IPS-18c (cell line): ENCODE measurements around the gene NLRC5.
"Not testable (repeated sequence)": the region's sequence is repeated elsewhere in the genome, so short reads cannot be mapped to it uniquely, and the experiment has no call there.

Source experiments
- H3K4me3 ChIP-seq: 2 replicates; pipeline ENCODE4 v1.7.0; 2013; ENCODE audit warnings: low read depth, mild to moderate bottlenecking, low read length, moderate library complexity; ENCODE audit not compliant: insufficient read depth
- H3K9me3 ChIP-seq: one replicate; pipeline ENCODE4 v1.6.1; 2013; ENCODE audit warnings: mild to moderate bottlenecking, low read length, moderate library complexity; ENCODE audit not compliant: control insufficient read depth, insufficient read depth

NLRC5 gene

DNA sequence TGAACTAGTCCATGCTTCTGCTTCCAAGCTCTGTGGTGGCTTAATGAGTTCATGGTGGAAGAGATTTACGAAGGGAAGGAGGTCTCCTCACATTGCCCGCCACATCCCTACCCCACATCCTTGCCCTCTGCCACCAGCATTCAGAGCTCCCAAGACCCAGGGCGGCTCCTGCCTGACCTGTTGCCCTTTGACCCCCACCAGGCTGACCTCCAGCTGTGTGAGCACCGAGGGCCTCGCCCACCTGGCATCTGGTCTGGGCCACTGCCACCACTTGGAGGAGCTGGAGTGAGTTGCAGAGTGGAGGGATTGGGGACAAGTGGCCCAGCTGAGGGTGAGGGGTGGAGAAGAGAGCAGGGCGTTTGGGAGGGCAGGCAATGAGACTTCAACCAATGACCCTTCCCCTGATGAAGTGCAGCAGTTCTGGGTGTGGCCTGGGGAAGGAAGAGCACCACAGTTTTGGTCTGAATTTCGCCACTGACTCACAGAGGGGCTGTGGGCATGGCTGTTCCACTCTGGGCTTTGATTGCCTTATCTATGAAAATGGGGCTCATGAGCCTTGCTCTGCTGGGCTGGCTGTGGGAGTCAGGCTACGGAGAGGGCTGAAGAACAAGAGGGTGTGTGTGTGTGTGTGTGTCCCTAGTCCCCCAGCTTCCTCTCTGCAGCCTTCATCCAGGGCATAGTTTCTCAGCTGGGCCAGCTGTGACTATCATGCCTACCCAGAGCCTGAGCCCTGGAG is 80.4 kb downstream of the NLRC5 start:
- no peak overlapping the region for H3K4me3 ChIP-seq
- no peaks in the 10 kb centered on the region for H3K9me3 ChIP-seq

DNA sequence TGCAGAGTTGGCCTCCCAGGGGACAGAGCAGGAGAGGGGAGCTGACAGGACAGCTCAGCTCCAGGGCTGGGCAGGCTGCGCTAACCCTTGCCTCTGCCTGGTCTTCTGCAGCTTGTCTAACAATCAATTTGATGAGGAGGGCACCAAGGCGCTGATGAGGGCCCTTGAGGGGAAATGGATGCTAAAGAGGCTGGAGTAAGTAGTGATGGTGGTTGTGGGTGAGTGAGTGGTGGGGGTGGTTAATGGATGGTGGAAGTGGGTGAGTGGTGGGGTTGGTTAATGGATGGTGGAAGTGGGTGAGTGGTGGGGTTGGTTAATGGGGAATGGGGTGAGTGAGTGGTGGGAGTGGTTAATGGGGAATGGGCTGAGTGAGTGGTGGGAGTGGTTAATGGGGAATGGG is 81.1 kb downstream of the NLRC5 start:
- H3K4me3 ChIP-seq: no peak overlapping the region
- no peaks in the 10 kb centered on the region for H3K9me3 ChIP-seq

DNA sequence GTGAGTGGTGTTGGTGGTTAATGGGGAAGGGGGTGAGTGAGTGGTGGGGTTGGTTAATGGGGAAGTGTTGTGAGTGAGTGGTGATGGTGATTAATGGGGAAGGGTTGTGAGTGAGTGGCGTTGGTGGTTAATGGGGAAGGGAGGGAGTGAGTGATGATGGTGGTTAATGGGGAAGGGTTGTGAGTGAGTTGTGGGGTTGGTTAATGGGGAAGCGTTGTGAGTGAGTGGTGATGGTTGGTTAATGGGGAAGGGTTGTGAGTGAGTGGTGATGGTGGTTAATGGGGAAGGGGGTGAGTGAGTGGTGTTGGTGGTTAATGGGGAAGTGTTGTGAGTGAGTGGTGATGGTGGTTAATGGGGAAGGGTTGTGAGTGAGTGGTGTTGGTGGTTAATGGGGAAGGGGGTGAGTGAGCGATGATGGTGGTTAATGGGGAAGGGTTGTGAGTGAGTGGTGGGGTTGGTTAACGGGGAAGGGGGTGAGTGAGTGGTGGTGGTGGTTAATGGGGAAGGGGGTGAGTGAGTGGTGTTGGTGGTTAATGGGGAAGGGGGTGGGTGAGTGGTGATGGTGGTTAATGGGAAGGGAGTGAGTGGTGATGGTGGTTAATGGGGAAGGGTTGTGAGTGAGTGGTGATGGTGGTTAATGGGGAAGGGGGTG is 81.8 kb downstream of the NLRC5 start:
- H3K9me3 ChIP-seq: not testable (repeated sequence)

DNA sequence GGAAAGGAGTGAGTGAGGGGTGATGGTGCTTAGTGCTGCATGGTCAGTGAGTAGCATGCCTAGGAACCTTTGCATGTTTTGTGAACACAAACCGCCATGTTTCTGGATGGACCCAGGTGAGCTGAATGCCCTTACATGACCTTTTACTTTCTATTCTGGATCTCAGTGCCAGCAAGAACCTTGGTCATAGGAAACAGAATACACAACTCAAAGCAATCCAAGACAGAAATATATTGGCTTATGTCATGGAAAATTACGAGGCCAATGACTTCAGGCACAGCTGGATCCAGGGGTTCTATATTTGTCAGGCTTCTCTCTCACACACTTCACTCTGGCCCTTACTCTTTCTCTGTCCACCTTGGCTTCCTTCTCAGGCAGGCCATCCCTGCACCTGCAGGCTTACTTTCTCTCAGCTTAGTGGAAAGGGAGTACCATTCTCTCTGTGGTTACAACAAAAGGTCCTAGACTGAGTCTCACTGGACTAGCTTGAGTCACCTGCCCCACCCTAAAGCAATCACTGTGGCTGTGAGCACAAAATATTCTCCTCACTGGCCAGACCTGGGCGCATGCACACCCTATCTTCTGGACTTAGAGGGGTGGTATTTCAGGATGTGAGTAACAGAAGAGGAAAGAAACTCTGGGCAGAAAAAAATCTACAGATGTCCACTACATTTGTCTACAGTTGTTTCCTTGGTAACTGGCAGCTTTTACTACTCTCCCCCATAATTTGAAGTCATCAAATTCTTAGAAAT is 82.7 kb downstream of the NLRC5 start:
- H3K9me3 ChIP-seq: no peaks in the 10 kb centered on the region
- H3K4me3 ChIP-seq: no peak overlapping the region

More for the DNA sequence above, 81.8 kb downstream of the NLRC5 start:
- H3K4me3 ChIP-seq: not testable (repeated sequence)

DNA sequence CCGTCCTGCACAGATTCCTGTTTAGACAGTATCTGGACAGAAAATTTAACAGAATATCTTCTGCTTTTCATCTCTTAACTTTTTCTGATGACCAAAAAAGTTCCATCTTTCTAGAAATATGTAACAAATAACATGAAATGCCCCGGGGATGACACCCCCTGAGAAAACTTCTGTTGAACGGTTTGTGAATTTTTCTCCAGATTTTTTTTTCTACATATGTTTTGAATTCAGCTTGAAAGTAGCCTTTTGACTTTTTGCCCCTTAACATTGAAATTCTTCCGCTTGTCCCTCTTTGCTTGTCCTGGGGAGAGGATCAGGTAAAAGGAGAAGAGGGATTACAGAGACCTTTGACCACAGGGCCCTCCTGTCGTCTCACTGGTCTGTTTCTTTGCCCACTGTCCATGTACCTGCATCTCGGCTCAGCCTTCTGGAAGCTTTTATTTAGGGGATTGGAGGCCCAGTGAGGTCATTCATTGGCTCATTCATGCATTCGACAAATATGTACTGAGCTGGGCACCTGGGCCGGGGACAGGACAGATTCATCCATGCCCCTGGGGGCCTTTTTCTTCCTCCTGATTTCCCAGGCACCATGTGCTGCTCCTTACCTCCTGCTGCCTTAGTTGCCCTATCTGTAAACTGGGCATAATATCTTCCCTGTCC is 83.4 kb downstream of the NLRC5 start:
- no peak overlapping the region for H3K4me3 ChIP-seq
- no peaks in the 10 kb centered on the region for H3K9me3 ChIP-seq

DNA sequence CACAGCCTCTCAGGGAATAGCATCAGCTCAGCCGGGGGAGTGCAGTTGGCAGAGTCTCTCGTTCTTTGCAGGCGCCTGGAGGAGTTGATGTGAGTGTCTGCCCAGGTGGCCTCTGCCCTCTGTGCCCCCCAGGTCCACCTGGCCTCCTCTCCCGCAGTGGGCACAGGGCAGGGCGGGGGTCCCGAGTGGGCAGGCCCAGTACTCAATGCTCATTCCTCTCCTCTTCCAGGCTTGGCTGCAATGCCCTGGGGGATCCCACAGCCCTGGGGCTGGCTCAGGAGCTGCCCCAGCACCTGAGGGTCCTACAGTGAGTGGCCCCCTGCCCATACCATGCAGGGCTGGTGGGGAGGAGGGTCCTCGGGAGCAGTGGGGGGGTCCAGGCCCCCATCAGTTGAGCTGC is 88.4 kb downstream of the NLRC5 start:
- H3K9me3 ChIP-seq: no peaks in the 10 kb centered on the region
- no peak overlapping the region for H3K4me3 ChIP-seq

DNA sequence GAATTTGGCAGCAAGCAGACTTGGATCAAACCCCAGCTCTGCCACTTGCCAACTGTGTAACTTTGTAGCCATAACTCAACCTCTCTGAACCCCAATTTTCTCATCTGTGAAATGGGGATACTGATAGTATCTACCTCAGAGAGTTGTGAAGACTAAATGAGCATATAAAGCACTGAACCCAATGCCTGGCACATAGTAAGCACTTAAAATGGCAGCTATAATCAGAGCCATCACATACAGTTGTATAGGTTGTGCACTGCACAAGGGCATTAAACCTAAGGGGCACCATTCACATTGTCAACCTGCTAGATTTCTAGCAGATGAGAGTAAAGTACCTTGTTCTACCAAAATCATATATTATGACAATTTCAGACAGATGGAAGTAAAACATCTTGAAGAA is 92.4 kb downstream of the NLRC5 start:
- H3K9me3 ChIP-seq: no peaks in the 10 kb centered on the region
- no peak overlapping the region for H3K4me3 ChIP-seq

DNA sequence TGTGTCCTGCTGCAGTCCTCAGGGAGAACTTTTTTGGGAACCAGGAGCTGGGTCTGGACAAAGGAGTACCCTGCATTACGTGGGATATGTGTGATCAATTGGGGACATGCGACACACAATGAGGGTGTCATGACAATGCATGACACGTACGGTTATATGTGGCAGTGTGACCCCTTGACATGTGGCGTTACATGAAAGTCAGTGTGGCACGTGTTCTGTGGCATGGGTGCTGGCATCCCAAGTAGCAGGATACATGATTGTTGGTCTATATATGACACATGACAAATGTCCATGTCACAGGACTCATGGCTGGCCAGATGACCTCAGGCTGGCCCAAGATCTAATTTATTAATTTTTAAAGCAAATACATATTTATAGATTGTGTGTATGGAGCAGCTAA is 93.3 kb downstream of the NLRC5 start:
- no peaks in the 10 kb centered on the region for H3K9me3 ChIP-seq
- H3K4me3 ChIP-seq: no peak overlapping the region

DNA sequence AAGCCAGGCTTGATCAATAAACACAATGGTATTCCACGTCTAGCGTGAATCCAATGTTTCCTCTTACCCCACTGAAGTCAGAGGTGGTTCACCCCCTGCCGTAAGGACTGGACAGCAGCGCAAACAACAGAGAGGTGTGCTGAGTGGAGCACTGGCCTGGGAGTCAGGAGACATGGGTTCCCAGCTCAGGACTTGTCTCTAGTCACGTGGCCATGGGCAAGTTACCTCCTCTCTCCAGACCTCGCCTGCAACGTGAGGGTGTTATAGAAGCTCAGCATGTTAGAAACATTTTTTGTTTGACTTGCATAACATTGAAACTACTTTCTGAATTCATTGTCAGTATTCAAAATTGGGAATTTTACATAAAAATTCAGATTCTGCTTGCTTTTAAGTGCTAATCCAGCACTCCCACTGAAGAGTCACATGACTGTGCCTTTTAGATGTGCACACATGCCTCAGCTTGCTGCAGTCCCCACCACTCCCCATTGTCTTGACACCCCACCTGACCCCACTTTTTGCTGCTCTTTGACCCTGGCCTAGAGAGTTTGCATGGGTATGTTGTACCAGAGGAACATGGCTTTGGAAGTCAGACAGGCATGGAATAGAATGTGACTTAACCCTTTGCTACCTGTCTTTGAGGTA is 94.2 kb downstream of the NLRC5 start:
- Histone ChIP-seq H3K4me3 (no peak overlapping the region), H3K9me3 (no peaks in the 10 kb centered on the region)

DNA sequence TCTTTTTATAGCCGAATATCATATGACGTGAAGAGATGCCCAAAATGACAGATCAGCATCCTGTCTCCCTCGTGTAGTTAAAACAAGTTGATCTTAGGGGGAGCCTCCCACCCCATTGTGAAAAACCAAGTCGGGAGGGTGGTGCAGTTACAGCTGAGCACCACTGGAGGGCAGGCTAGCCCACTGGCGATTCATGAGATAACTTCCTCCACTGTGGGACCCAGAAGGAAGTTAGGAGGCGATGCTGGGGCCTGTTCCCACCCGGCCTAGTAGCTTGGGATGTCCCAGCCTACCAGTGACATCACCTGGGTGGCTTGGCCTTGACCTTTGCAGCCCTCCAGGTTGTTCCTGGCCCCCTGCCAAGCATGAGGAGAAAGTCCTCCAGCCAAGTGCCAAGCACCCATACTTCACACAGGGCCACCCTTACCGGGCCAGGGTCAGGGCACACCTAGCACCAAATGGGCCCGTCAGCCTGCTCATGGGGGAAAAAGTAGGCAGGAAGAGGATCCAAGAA is 95.0 kb downstream of the NLRC5 start:
- no peaks in the 10 kb centered on the region for H3K9me3 ChIP-seq
- H3K4me3 ChIP-seq: no peak overlapping the region

DNA sequence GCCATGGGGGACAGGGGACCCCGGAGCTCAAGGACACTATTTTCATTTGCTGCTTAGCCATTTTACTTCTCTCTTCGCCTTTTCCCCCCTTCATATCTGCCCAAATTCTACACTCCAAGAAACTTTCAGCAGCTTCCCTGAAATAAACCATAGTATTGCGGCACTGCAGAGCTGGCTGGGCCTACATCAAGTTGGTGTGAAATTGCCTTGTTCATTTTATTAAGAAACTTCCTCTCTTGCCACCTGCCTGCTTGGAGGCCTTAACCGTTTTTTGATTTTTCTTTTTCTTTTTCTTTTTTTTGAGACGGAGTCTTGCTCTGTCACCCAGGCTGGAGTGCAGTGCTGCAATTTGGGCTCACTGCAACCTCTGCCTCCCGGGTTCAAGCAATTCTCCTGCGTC is 95.6 kb downstream of the NLRC5 start:
- Histone ChIP-seq H3K4me3 (no peak overlapping the region), H3K9me3 (no peaks in the 10 kb centered on the region)

DNA sequence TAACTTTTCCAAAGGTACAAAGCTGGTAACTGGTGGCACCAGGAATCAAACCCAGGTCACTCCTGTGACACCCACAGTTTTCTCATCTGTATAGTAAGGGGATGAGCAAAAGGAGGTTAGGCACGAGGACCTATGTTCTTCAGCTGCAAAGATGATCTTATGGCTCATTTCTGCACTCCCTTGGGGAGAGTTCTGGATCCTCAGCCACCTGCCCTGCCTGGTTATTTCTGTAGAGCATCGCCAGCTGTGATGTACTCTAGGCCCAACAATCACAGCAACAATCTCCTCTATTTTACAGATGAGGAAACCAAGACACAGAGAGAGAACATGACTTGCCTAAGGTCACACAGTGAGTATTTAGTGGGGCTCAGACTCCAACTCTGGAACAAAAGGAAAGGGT is 97.6 kb downstream of the NLRC5 start:
- H3K4me3 ChIP-seq: no peak overlapping the region
- H3K9me3 ChIP-seq: no peaks in the 10 kb centered on the region

DNA sequence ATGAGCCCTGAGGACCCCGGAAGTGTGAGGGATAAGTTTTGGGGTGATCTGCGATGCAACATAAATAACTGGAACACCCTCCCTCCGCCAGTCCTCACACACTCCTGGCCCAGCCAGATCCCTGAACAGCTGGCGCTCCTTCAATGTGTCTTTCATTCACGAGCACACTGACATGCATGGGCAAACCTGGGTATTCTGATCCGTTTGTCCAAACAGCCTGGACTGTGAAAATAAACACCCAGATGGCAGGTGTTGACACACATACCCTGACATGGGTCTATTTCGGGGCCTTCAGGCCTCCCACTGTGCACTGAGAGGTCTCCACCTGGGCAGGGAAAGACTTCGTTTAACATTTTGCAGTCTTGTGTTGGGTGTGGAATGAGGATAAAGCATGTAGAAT is 100.0 kb downstream of the NLRC5 start:
- Histone ChIP-seq H3K9me3 (no peaks in the 10 kb centered on the region), H3K4me3 (no peak overlapping the region)

DNA sequence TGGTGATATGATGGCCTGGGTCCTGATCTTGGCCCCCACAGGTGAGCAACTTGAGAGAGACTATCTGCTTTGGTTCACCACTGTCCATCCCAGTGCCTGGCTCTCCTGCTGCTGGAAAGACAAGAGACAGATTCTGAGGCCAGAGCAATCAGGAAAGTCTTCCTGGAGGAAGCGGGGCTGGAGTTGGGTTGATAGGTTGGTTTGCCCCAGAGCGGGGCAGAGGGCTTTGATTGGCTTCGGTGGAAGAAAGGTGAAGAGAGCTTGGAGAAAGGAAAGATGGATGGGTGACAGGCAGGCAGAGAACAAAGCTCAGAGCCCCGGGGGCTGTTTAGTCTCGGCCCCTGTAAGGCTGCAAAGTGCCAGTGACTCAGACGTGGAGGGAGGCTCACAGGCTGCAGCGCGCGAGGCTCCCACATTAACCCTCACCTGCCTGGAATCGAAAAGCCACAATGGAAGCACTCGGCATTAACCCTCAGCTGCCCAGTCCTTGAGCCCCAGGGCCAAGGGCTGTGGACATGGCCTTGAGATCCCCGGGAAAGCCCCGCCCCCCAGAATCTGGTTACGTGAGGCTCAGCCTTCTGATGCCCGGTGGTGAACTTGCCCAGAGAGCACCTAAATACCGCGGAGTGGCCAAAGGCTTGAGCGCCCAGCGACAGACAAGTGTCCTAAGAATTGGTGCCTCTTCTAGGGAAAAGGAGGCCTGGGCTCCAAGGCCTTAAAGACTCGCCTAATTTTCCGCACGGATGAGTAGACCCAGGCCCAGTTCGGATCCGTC is 102.0 kb downstream of the NLRC5 start:
- H3K9me3 ChIP-seq: no peaks in the 10 kb centered on the region
- peak overlapping the region; percentile 69 for H3K4me3 ChIP-seq

DNA sequence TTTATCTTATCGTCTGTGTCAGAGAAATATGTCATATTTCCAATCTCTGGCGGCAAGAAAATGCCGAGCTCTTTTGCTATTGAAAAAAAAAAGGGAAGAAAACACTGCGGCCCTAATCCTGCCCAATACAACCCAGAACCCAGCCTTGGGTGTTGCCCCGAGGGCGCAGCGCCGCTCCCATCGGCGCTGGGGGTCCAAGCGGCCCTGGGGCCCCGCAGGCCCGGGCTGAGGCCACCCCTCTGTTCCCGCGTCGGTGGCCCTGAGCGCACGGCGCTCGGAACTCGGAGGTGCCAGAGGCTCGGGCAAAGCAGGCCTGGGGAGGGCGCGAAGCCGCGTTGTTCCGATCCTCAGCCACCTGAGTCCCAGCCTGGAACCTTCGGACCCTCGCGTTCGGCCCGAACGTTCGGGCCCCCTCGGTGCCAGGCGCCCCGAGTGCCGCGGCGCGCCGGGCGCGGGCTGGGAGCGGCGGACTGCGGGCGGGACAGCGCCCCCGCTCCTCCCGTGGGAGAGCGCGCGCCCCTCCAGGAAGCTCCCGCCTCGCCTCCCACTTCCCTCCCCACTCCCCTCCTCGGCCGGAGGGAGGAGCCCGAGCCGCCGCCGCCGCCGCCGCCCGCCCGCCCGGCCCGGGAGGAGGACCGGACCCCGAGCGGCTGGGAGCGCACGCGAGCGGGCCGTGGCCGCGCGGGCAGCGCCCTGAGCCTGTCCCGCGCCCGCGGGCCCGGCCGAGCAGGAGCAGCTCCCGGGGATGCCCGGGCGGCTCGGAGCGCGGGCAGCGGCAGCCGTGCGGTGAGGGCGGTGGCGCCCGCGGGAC is 102.8 kb downstream of the NLRC5 start, which contains the start of gene CPNE2:
Gene CPNE2 (plus strand): TSS at position 609 of the 811 bp plus-strand sequence. CDS start 18,160 bp downstream, outside the sequence.
- H3K9me3 ChIP-seq: no peaks in the 10 kb centered on the region
- peak within 1 kb of the TSS; percentile 69 for H3K4me3 ChIP-seq
